Neural progenitor cell (in vitro differentiated cells): ENCODE results near the gene SYT6.

Source experiments
- EZH2phosphoT487 ChIP-seq: fragments of 200-600 bp; sonication (generic); IDR thresholded peaks from 2 replicates; pipeline ENCODE4 v1.6.1; 2017; ENCODE audit warnings: antibody characterized with exemption
- TF ChIP-seq, protein P1 (sequence below): fragments of 200-600 bp; sonication (generic); IDR thresholded peaks from 2 replicates; pipeline ENCODE4 v1.5.1; 2017; ENCODE audit warnings: antibody characterized with exemption, mild to moderate bottlenecking

DNA sequence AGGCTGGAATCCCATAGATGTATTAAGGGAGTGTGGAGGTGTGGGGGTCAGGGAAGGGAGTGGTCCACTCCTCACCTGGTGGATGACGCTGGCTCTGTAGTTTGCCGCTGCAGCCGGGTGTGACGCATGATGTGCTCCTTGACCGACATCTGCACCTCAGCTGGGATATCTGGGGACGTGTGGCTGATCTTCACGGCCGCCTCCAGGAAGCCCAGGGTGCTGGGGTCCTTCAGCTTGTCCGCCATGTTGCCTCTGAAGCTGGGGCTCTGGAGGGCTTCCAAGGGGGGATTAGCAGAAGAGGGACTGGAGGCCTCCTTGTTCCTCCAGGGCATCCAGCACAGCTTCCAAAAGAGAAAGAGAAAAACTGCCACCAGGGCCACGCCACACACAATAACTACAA, 14.1 kb downstream of the SYT6 start:
- TF ChIP-seq, protein P1, sequence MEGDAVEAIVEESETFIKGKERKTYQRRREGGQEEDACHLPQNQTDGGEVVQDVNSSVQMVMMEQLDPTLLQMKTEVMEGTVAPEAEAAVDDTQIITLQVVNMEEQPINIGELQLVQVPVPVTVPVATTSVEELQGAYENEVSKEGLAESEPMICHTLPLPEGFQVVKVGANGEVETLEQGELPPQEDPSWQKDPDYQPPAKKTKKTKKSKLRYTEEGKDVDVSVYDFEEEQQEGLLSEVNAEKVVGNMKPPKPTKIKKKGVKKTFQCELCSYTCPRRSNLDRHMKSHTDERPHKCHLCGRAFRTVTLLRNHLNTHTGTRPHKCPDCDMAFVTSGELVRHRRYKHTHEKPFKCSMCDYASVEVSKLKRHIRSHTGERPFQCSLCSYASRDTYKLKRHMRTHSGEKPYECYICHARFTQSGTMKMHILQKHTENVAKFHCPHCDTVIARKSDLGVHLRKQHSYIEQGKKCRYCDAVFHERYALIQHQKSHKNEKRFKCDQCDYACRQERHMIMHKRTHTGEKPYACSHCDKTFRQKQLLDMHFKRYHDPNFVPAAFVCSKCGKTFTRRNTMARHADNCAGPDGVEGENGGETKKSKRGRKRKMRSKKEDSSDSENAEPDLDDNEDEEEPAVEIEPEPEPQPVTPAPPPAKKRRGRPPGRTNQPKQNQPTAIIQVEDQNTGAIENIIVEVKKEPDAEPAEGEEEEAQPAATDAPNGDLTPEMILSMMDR: no peak
- no peak for TF ChIP-seq EZH2phosphoT487
